ENCODE results near the gene AFP. TPM values are rescaled to one million over a fixed set of nuclear protein-coding genes. Genes with fewer than 3 reads are reported as not detected.

AFP gene
- total and polyA plus RNA-seq, 2 of the 13 experiments (the other 11 are each of a cell fraction or from before 2014, with no cell fraction given) = 9,434 to 13,105 TPM

DNA sequence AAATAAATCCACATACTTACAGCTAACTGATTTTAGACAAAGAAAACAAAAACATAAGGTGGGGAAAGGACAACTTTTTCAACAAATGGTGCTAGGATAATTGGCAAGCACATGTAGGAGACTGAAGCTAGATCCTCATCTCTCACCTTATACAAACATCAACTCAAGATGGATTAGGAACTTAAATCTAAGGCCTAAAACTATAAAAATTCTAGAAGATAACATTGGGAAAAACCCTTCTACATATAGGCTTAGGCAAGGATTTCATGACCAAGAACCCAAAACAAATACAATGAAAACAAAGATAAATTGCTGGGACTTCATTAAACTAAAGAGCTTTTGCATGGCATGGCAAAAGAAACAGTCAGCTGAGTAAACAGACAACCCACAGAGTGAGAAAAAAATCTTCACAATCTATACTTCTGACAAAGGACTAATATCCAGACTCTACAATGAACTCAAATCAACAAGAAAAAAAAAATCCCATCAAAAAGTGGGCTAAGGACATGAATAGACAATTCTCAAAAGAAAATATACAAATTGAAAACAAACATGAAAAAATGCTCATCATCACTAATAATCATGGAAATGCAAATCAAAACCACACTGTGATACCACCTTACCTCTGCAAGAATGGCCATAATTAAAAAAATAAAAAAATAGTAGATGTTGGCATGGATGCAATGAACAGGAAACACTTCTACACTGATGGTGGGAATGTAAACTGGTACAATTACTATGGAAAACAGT, 14.1 kb upstream of the AFP start (continued):
- TF ChIP-seq NKX3-1 (CRISPR knock-in tag; IDR thresholded peaks at IDR 0.05) (peak; percentile 95), FOXA3 (CRISPR knock-in tag; IDR thresholded peaks at IDR 0.05) (peak; percentile 70), SIX1 (CRISPR knock-in tag; IDR thresholded peaks at IDR 0.05; ENCODE audit: borderline replicate concordance) (peak; percentile 46; the same call in 1 of the 2 replicates), KAT7 (CRISPR knock-in tag; IDR thresholded peaks at IDR 0.05; ENCODE audit: borderline replicate concordance) (0 out of 2 replicates have a peak, but pooled peaks have one; percentile 25), ARNT2 (CRISPR knock-in tag; IDR thresholded peaks at IDR 0.05; ENCODE audit: low read depth) (no peak), HNRNPL (IDR thresholded peaks at IDR 0.05; ENCODE audit: low read depth, low read length) (0 out of 2 replicates have a peak, but pooled peaks have one; percentile 31), NFIC (IDR thresholded peaks at IDR 0.05; ENCODE audit: low read length) (peak; percentile 59; the same call in 1 of the 2 replicates), BRF2 (CRISPR knock-in tag; IDR thresholded peaks at IDR 0.05) (peak; percentile 89), AGO2 (optimal IDR thresholded peaks at IDR 0.05; ENCODE audit: low read depth, low read length) (peak; percentile 38), TOE1 (CRISPR knock-in tag; IDR thresholded peaks at IDR 0.05) (0 out of 2 replicates have a peak, but pooled peaks have one; percentile 42), GATAD1 (CRISPR knock-in tag; IDR thresholded peaks at IDR 0.05) (0 out of 2 replicates have a peak, but pooled peaks have one; percentile 33), ARID2 (CRISPR knock-in tag; IDR thresholded peaks at IDR 0.05; ENCODE audit: borderline replicate concordance) (no peak), NCOA5 (CRISPR knock-in tag; IDR thresholded peaks at IDR 0.05) (peak; percentile 92; the same call in 1 of the 2 replicates), TOPORS (CRISPR knock-in tag; IDR thresholded peaks at IDR 0.05) (peak; percentile 45; the same call in 1 of the 2 replicates), FOXA1 (IDR thresholded peaks at IDR 0.05) (0 out of 2 replicates have a peak, but pooled peaks have one; percentile 10), FOXA1 (CRISPR knock-in tag; IDR thresholded peaks at IDR 0.05) (no peak), SIX4 (CRISPR knock-in tag; IDR thresholded peaks at IDR 0.05) (0 out of 2 replicates have a peak, but pooled peaks have one; percentile 46), ZNF503 (CRISPR knock-in tag; IDR thresholded peaks at IDR 0.05) (peak; percentile 40; the same call in 1 of the 2 replicates), ZNF256 (CRISPR knock-in tag; conservative IDR thresholded peaks at IDR 0.05) (peak; percentile 73; the same call in 1 of the 2 replicates)
- TF ChIP-seq, protein P1, sequence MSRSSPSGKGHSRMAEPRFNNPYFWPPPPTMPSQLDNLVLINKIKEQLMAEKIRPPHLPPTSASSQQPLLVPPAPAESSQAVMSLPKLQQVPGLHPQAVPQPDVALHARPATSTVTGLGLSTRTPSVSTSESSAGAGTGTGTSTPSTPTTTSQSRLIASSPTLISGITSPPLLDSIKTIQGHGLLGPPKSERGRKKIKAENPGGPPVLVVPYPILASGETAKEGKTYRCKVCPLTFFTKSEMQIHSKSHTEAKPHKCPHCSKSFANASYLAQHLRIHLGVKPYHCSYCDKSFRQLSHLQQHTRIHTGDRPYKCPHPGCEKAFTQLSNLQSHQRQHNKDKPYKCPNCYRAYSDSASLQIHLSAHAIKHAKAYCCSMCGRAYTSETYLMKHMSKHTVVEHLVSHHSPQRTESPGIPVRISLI (CRISPR knock-in tag; IDR thresholded peaks at IDR 0.05; ENCODE audit: borderline replicate concordance) = peak; percentile 58; the same call in 1 of the 2 replicates
- TF ChIP-seq, protein P2, sequence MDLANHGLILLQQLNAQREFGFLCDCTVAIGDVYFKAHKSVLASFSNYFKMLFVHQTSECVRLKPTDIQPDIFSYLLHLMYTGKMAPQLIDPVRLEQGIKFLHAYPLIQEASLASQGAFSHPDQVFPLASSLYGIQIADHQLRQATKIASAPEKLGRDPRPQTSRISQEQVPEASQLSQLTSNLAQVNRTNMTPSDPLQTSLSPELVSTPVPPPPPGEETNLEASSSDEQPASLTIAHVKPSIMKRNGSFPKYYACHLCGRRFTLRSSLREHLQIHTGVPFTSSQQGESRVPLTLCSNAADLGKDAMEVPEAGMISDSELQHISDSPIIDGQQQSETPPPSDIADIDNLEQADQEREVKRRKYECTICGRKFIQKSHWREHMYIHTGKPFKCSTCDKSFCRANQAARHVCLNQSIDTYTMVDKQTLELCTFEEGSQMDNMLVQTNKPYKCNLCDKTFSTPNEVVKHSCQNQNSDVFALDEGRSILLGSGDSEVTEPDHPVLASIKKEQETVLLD (CRISPR knock-in tag; IDR thresholded peaks at IDR 0.05; ENCODE audit: low read depth) = peak; percentile 40; the same call in 1 of the 2 replicates
- TF ChIP-seq, protein P3, sequence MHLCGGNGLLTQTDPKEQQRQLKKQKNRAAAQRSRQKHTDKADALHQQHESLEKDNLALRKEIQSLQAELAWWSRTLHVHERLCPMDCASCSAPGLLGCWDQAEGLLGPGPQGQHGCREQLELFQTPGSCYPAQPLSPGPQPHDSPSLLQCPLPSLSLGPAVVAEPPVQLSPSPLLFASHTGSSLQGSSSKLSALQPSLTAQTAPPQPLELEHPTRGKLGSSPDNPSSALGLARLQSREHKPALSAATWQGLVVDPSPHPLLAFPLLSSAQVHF (CRISPR knock-in tag; IDR thresholded peaks at IDR 0.05) = peak; percentile 35; the same call in 1 of the 2 replicates
- TF ChIP-seq, protein P4, sequence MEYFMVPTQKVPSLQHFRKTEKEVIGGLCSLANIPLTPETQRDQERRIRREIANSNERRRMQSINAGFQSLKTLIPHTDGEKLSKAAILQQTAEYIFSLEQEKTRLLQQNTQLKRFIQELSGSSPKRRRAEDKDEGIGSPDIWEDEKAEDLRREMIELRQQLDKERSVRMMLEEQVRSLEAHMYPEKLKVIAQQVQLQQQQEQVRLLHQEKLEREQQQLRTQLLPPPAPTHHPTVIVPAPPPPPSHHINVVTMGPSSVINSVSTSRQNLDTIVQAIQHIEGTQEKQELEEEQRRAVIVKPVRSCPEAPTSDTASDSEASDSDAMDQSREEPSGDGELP (IDR thresholded peaks at IDR 0.05; ENCODE audit: borderline replicate concordance, low read depth) = peak; percentile 91
